Measurements from ENCODE around the gene PARL.

PARL gene

GRCh38 chr3:183823963-183824362 lies 60.7 kb downstream of the PARL start:
- H3K9me3 ChIP-seq (ENCODE audit: control insufficient read depth, low read length): no peaks in the 10 kb centered on the region
- H3K4me1 ChIP-seq (ENCODE audit: control insufficient read depth, insufficient read depth, low read length): peaks cover 6% of the 10 kb centered on the region
- H3K27me3 ChIP-seq (ENCODE audit: control insufficient read depth, insufficient read depth, low read length): peaks cover 5% of the 10 kb centered on the region
- H3K36me3 ChIP-seq (ENCODE audit: control insufficient read depth, insufficient read depth, low read length): no peaks in the 10 kb centered on the region
- no peak overlapping the region for H3K4me3 ChIP-seq (ENCODE audit: low read length)
- H3K9ac ChIP-seq (ENCODE audit: low read length): no peak overlapping the region

- H3K36me3 ChIP-seq (ENCODE audit: control insufficient read depth, insufficient read depth, low read length): no peaks in the 10 kb centered on the region
- peaks cover 6% of the 10 kb centered on the region for H3K4me1 ChIP-seq (ENCODE audit: control insufficient read depth, insufficient read depth, low read length)
- no peak overlapping the region for H3K4me3 ChIP-seq (ENCODE audit: low read length)
- H3K9ac ChIP-seq (ENCODE audit: low read length): no peak overlapping the region
- H3K9me3 ChIP-seq (ENCODE audit: control insufficient read depth, low read length): no peaks in the 10 kb centered on the region
- H3K27me3 ChIP-seq (ENCODE audit: control insufficient read depth, insufficient read depth, low read length): peaks cover 5% of the 10 kb centered on the region
Observed at GRCh38 chr3:183822631-183823030, 62.0 kb downstream of the PARL start.

- H3K9ac ChIP-seq (ENCODE audit: low read length): no peak overlapping the region
- H3K9me3 ChIP-seq (ENCODE audit: control insufficient read depth, low read length): no peaks in the 10 kb centered on the region
- H3K4me3 ChIP-seq (ENCODE audit: low read length): no peak overlapping the region
- H3K4me1 ChIP-seq (ENCODE audit: control insufficient read depth, insufficient read depth, low read length): peaks cover 5% of the 10 kb centered on the region
- no peaks in the 10 kb centered on the region for H3K36me3 ChIP-seq (ENCODE audit: control insufficient read depth, insufficient read depth, low read length)
- peaks cover 5% of the 10 kb centered on the region for H3K27me3 ChIP-seq (ENCODE audit: control insufficient read depth, insufficient read depth, low read length)
Observed at GRCh38 chr3:183819831-183820230, 64.8 kb downstream of the PARL start.

GRCh38 chr3:183818706-183819624 lies 65.7 kb downstream of the PARL start:
- Histone ChIP-seq H3K9ac (ENCODE audit: low read length) (no peak overlapping the region), H3K36me3 (ENCODE audit: control insufficient read depth, insufficient read depth, low read length) (no peaks in the 10 kb centered on the region), H3K9me3 (ENCODE audit: control insufficient read depth, low read length) (no peaks in the 10 kb centered on the region), H3K4me1 (ENCODE audit: control insufficient read depth, insufficient read depth, low read length) (no peaks in the 10 kb centered on the region), H3K4me3 (ENCODE audit: low read length) (no peak overlapping the region), H3K27me3 (ENCODE audit: control insufficient read depth, insufficient read depth, low read length) (no peaks in the 10 kb centered on the region)

GRCh38 chr3:183818041-183818620 lies 66.5 kb downstream of the PARL start:
- no peaks in the 10 kb centered on the region for H3K9me3 ChIP-seq (ENCODE audit: control insufficient read depth, low read length)
- H3K27me3 ChIP-seq (ENCODE audit: control insufficient read depth, insufficient read depth, low read length): no peaks in the 10 kb centered on the region
- no peaks in the 10 kb centered on the region for H3K36me3 ChIP-seq (ENCODE audit: control insufficient read depth, insufficient read depth, low read length)
- no peak overlapping the region for H3K4me3 ChIP-seq (ENCODE audit: low read length)
- no peaks in the 10 kb centered on the region for H3K4me1 ChIP-seq (ENCODE audit: control insufficient read depth, insufficient read depth, low read length)
- no peak overlapping the region for H3K9ac ChIP-seq (ENCODE audit: low read length)

- no peaks in the 10 kb centered on the region for H3K9me3 ChIP-seq (ENCODE audit: control insufficient read depth, low read length)
- H3K36me3 ChIP-seq (ENCODE audit: control insufficient read depth, insufficient read depth, low read length): no peaks in the 10 kb centered on the region
- no peak overlapping the region for H3K4me3 ChIP-seq (ENCODE audit: low read length)
- no peaks in the 10 kb centered on the region for H3K27me3 ChIP-seq (ENCODE audit: control insufficient read depth, insufficient read depth, low read length)
- no peak overlapping the region for H3K9ac ChIP-seq (ENCODE audit: low read length)
- H3K4me1 ChIP-seq (ENCODE audit: control insufficient read depth, insufficient read depth, low read length): no peaks in the 10 kb centered on the region
Observed at GRCh38 chr3:183817639-183818038, 67.0 kb downstream of the PARL start.

- Histone ChIP-seq H3K9ac (ENCODE audit: low read length) (no peak overlapping the region), H3K4me1 (ENCODE audit: control insufficient read depth, insufficient read depth, low read length) (no peaks in the 10 kb centered on the region), H3K36me3 (ENCODE audit: control insufficient read depth, insufficient read depth, low read length) (no peaks in the 10 kb centered on the region), H3K4me3 (ENCODE audit: low read length) (no peak overlapping the region), H3K27me3 (ENCODE audit: control insufficient read depth, insufficient read depth, low read length) (no peaks in the 10 kb centered on the region), H3K9me3 (ENCODE audit: control insufficient read depth, low read length) (no peaks in the 10 kb centered on the region)
Observed at GRCh38 chr3:183816681-183817510, 67.8 kb downstream of the PARL start.

- H3K9me3 ChIP-seq (ENCODE audit: control insufficient read depth, low read length): no peaks in the 10 kb centered on the region
- H3K4me3 ChIP-seq (ENCODE audit: low read length): no peak overlapping the region
- peaks cover 4% of the 10 kb centered on the region for H3K36me3 ChIP-seq (ENCODE audit: control insufficient read depth, insufficient read depth, low read length)
- H3K4me1 ChIP-seq (ENCODE audit: control insufficient read depth, insufficient read depth, low read length): no peaks in the 10 kb centered on the region
- H3K27me3 ChIP-seq (ENCODE audit: control insufficient read depth, insufficient read depth, low read length): no peaks in the 10 kb centered on the region
- no peak overlapping the region for H3K9ac ChIP-seq (ENCODE audit: low read length)
Observed at GRCh38 chr3:183815951-183816475, 68.7 kb downstream of the PARL start.

GRCh38 chr3:183815563-183815940 lies 69.1 kb downstream of the PARL start:
- Histone ChIP-seq H3K36me3 (ENCODE audit: control insufficient read depth, insufficient read depth, low read length) (peaks cover 9% of the 10 kb centered on the region), H3K4me1 (ENCODE audit: control insufficient read depth, insufficient read depth, low read length) (no peaks in the 10 kb centered on the region), H3K9ac (ENCODE audit: low read length) (no peak overlapping the region)

GRCh38 chr3:183814240-183814639 lies 70.4 kb downstream of the PARL start:
- Histone ChIP-seq H3K9ac (ENCODE audit: low read length) (no peak overlapping the region), H3K4me3 (ENCODE audit: low read length) (no peak overlapping the region), H3K27me3 (ENCODE audit: control insufficient read depth, insufficient read depth, low read length) (no peaks in the 10 kb centered on the region), H3K4me1 (ENCODE audit: control insufficient read depth, insufficient read depth, low read length) (peaks cover 6% of the 10 kb centered on the region), H3K9me3 (ENCODE audit: control insufficient read depth, low read length) (no peaks in the 10 kb centered on the region), H3K36me3 (ENCODE audit: control insufficient read depth, insufficient read depth, low read length) (peaks cover 10% of the 10 kb centered on the region)

More at GRCh38 chr3:183815563-183815940, 69.1 kb downstream of the PARL start:
- Histone ChIP-seq H3K9me3 (ENCODE audit: control insufficient read depth, low read length) (no peaks in the 10 kb centered on the region), H3K27me3 (ENCODE audit: control insufficient read depth, insufficient read depth, low read length) (no peaks in the 10 kb centered on the region), H3K4me3 (ENCODE audit: low read length) (no peak overlapping the region)

- Histone ChIP-seq H3K36me3 (ENCODE audit: control insufficient read depth, insufficient read depth, low read length) (peaks cover 10% of the 10 kb centered on the region), H3K9me3 (ENCODE audit: control insufficient read depth, low read length) (no peaks in the 10 kb centered on the region), H3K4me1 (ENCODE audit: control insufficient read depth, insufficient read depth, low read length) (peaks cover 10% of the 10 kb centered on the region), H3K9ac (ENCODE audit: low read length) (no peak overlapping the region), H3K27me3 (ENCODE audit: control insufficient read depth, insufficient read depth, low read length) (no peaks in the 10 kb centered on the region), H3K4me3 (ENCODE audit: low read length) (no peak overlapping the region)
Observed at GRCh38 chr3:183812761-183813445, 71.8 kb downstream of the PARL start.

All from mucosa of stomach (tissue), 1 donor.